ENCODE data around the gene ADM2. TPM values are rescaled to one million over a fixed set of nuclear protein-coding genes. Genes with fewer than 3 reads are reported as not detected.
A peak's percentile ranks its signal among the peaks of the same experiment; 100 is the strongest.

ADM2 gene
- polyA plus RNA-seq, 2 donors, result 2.2 to 3.6 TPM

DNA sequence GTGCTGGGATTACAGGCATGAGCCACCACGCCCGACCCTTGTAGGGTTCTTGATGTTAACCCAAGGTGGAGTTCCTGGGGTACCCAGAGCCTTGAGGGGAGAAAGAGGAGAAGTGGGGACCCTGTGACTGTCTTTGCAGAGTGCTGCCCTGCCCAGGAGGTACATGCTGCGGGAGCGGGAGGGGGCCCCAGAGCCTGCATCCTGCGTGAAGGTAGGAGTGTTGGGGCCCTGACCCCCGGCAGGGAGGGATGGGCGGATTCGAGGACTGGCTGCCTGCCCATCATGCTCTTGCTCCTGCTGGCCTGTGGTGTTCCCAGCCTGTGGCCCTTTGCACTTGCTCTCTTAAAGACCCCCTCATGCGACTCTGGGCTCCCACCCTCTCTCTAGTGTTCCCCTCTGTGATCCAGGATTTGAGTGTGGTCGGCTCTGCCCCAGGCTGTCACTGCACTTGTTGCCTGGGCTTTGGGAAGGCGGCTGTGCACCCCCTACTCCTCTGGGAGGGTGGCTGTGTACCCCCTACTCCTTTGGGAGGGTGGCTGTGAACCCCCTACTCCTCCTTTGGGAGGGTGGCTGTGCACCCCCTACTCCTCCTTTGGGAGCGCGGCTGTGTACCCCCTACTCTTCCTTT lies 39.6 kb downstream of the ADM2 start:
- Histone ChIP-seq H3K27ac (ENCODE audit: low read depth in 2 of 2, low read length in 1 of 2) (no peak overlapping the region), H3K36me3 (ENCODE audit: control insufficient read depth in 2 of 2, insufficient read depth in 2 of 2, low read length in 1 of 2) (peaks cover 23 to 64% of the 10 kb centered on the region in 2 donors), H3K4me3 (ENCODE audit: low read depth in 1 of 2, low read length in 2 of 2) (no peak overlapping the region), H3K27me3 (ENCODE audit: control insufficient read depth in 1 of 2, insufficient read depth in 2 of 2, low read length in 2 of 2) (no peaks in the 10 kb centered on the region), H3K9me3 (ENCODE audit: control insufficient read depth in 2 of 2, insufficient read depth in 1 of 2, low read depth in 1 of 2, low read length in 1 of 2) (peaks cover 0 to 2% of the 10 kb centered on the region in 2 donors), H3K4me1 (ENCODE audit: control insufficient read depth in 2 of 2, insufficient read depth in 2 of 2, low read length in 1 of 2) (peaks cover 8 to 16% of the 10 kb centered on the region in 2 donors)
- 92 to 93% methylated on average over 13 of the region's 13 CpGs for WGBS, 2 donors

DNA sequence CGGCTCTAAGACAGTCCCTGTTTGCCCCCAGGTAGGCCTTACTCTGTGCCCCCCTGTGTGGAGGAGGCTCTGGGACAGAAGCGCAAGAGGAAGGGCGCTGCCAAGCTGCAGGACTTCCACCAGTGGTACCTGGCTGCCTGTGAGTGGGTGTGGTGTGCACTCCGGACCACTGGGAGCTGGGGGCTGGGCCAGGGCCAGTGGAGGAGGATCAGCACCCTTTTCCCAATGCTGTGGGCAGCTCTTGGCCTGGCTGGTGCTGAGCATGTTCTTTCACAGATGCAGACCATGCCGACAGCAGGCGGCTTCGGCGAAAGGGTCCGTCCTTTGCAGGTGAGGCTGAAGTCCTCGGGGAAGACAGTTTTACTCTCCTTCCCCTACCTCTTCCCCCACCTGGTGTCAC lies 40.4 kb downstream of the ADM2 start:
- Histone ChIP-seq H3K9me3 (ENCODE audit: control insufficient read depth in 2 of 2, insufficient read depth in 1 of 2, low read depth in 1 of 2, low read length in 1 of 2) (peaks cover 0 to 2% of the 10 kb centered on the region in 2 donors), H3K4me3 (ENCODE audit: low read depth in 1 of 2, low read length in 2 of 2) (no peak overlapping the region), H3K36me3 (ENCODE audit: control insufficient read depth in 2 of 2, insufficient read depth in 2 of 2, low read length in 1 of 2) (peaks cover 23 to 58% of the 10 kb centered on the region in 2 donors), H3K27me3 (ENCODE audit: control insufficient read depth in 1 of 2, insufficient read depth in 2 of 2, low read length in 2 of 2) (no peaks in the 10 kb centered on the region), H3K4me1 (ENCODE audit: control insufficient read depth in 2 of 2, insufficient read depth in 2 of 2, low read length in 1 of 2) (peaks cover 10 to 18% of the 10 kb centered on the region in 2 donors), H3K27ac (ENCODE audit: low read depth in 2 of 2, low read length in 1 of 2) (no peak overlapping the region)
- 90 to 91% methylated on average over 10 of the region's 10 CpGs for WGBS, 2 donors

DNA sequence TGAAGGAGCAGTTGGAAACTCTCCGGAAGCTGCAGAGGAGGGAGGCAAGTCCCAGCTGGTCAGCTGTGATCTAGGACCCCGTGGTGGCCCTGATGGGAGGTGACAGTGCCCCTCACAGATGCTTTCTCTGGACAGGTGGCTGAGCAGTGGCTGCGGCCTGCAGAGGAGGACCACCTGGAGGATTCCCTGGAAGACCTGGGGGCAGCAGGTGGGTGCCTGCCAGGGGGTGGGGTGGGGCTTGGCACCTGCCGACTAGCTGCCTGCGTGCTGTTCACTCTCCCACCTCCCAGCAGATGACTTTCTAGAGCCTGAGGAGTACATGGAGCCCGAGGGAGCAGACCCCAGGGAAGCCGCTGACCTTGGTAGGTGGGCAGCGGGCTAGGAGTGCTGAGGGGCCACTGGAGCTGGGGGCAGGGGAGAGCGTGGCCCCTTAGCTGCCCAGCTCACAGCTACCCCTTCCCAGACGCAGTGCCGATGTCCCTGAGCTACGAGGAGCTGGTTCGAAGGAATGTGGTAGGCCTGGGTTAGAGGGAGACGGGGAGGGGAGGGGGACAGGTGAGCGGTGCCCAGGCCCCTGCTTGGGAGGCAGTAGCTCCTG lies 41.0 kb downstream of the ADM2 start:
- Histone ChIP-seq H3K9me3 (ENCODE audit: control insufficient read depth in 2 of 2, insufficient read depth in 1 of 2, low read depth in 1 of 2, low read length in 1 of 2) (peaks cover 0 to 2% of the 10 kb centered on the region in 2 donors), H3K27ac (ENCODE audit: low read depth in 2 of 2, low read length in 1 of 2) (no peak overlapping the region), H3K27me3 (ENCODE audit: control insufficient read depth in 1 of 2, insufficient read depth in 2 of 2, low read length in 2 of 2) (no peaks in the 10 kb centered on the region), H3K4me1 (ENCODE audit: control insufficient read depth in 2 of 2, insufficient read depth in 2 of 2, low read length in 1 of 2) (peaks cover 13 to 24% of the 10 kb centered on the region in 2 donors), H3K36me3 (ENCODE audit: control insufficient read depth in 2 of 2, insufficient read depth in 2 of 2, low read length in 1 of 2) (peaks cover 23 to 52% of the 10 kb centered on the region in 2 donors), H3K4me3 (ENCODE audit: low read depth in 1 of 2, low read length in 2 of 2) (no peak overlapping the region)
- 86 to 90% methylated on average over 15 of the region's 15 CpGs for whole genome bisulfite sequencing, 2 donors

DNA sequence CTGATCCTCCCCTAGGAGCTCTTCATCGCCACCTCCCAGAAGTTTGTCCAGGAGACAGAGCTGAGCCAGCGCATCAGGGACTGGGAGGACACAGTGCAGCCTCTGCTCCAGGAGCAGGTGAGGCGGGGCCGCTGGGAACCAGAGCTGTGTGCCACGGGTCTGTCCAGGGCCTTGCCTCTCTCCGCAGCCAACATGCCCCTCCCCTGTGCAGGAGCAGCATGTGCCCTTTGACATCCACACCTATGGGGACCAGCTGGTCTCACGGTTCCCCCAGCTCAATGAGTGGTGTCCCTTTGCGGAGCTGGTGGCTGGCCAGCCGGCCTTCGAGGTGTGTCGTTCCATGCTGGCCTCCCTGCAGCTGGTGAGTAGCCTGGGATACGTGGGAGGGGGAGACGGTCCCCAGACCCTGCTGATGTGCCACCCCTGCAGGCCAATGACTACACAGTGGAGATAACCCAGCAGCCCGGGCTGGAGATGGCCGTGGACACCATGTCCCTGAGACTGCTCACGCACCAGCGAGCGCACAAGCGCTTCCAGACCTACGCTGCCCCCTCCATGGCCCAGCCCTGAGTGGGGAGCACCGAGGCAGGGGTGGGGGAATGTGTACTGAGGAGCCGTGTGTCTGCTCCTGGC lies 41.6 kb downstream of the ADM2 start:
- peaks cover 23 to 47% of the 10 kb centered on the region in 2 donors for H3K36me3 ChIP-seq (ENCODE audit: control insufficient read depth in 2 of 2, insufficient read depth in 2 of 2, low read length in 1 of 2)
- H3K4me3 ChIP-seq (ENCODE audit: low read depth in 1 of 2, low read length in 2 of 2), result no peak overlapping the region
- peaks cover 13 to 26% of the 10 kb centered on the region in 2 donors for H3K4me1 ChIP-seq (ENCODE audit: control insufficient read depth in 2 of 2, insufficient read depth in 2 of 2, low read length in 1 of 2)
- no peaks in the 10 kb centered on the region for H3K27me3 ChIP-seq (ENCODE audit: control insufficient read depth in 1 of 2, insufficient read depth in 2 of 2, low read length in 2 of 2)
- peaks cover 0 to 2% of the 10 kb centered on the region in 2 donors for H3K9me3 ChIP-seq (ENCODE audit: control insufficient read depth in 2 of 2, insufficient read depth in 1 of 2, low read depth in 1 of 2, low read length in 1 of 2)
- H3K27ac ChIP-seq (ENCODE audit: low read depth in 2 of 2, low read length in 1 of 2), result peak overlapping the region in 1 of 2 donors; percentile 16
- 82 to 88% methylated on average over 22 of the region's 22 CpGs for WGBS, 2 donors

DNA sequence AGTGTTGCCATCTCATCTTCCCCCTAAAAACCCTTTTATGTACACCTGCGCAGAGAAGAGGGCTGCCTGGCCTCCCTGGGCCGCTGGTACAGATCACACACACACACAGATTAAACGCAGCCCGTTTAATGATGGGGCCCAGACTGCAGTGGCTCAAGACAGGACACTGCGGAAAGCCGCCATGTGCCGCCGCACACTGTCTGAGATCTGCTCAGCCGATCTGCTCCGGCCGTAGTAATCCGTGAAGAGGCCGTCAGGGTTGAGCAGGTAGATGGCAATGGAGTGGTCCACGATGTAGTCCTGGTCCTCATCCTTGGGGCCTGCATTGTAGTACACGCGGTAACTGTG lies 42.1 kb downstream of the ADM2 start:
- no peak overlapping the region for H3K4me3 ChIP-seq (ENCODE audit: low read depth in 1 of 2, low read length in 2 of 2)
- WGBS, 2 donors, result 89 to 91% methylated on average over 16 of the region's 16 CpGs
- peaks cover 13 to 27% of the 10 kb centered on the region in 2 donors for H3K4me1 ChIP-seq (ENCODE audit: control insufficient read depth in 2 of 2, insufficient read depth in 2 of 2, low read length in 1 of 2)
- peaks cover 0 to 2% of the 10 kb centered on the region in 2 donors for H3K9me3 ChIP-seq (ENCODE audit: control insufficient read depth in 2 of 2, insufficient read depth in 1 of 2, low read depth in 1 of 2, low read length in 1 of 2)
- peak overlapping the region in 1 of 2 donors; percentile 90 for H3K27ac ChIP-seq (ENCODE audit: low read depth in 2 of 2, low read length in 1 of 2)
- no peaks in the 10 kb centered on the region for H3K27me3 ChIP-seq (ENCODE audit: control insufficient read depth in 1 of 2, insufficient read depth in 2 of 2, low read length in 2 of 2)
- H3K36me3 ChIP-seq (ENCODE audit: control insufficient read depth in 2 of 2, insufficient read depth in 2 of 2, low read length in 1 of 2), result peaks cover 23 to 42% of the 10 kb centered on the region in 2 donors

DNA sequence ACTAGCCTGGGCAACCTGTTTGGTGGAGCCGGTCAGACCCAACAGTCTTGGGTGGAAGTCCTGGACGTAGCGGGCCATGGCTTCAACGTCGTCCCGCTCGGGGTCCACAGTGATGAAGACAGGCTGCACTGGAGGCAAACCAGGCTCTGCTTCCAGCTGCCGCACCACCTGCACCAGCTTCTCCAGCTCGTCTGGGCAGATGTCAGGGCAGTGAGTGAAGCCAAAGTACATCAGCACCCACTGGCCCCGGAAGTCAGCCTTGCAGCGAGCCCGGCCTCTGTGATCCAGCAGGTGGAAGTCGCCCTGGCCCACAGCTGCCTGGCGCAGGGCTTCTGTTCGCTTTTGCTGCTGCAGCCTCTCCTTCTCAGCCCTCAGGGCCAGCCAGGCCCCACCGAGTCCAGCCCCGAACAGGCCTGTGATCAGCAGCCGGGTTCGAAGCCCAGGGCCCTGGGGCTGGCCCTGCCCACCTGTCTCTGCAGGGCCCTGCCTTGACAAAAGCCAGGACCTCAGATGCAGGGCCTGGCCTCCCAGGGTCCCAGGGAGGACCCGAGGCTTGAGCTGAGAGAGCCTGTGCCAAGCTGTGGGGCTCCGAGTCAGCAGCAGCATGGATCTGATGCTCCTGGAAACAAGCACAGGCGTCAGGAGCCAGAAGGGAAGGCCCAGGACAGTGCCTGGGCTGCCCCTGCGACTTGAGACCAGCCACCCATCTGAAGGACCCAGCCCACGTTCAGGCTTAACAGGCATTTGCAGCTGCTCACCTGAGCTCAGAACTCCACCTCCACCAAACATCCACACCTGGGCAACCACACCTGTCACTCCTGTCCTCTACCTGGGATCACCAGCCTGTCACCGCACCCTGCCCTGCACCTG lies 42.7 kb downstream of the ADM2 start:
- Histone ChIP-seq H3K9me3 (ENCODE audit: control insufficient read depth in 2 of 2, insufficient read depth in 1 of 2, low read depth in 1 of 2, low read length in 1 of 2) (peaks cover 0 to 2% of the 10 kb centered on the region in 2 donors), H3K4me1 (ENCODE audit: control insufficient read depth in 2 of 2, insufficient read depth in 2 of 2, low read length in 1 of 2) (peaks cover 13 to 32% of the 10 kb centered on the region in 2 donors), H3K27me3 (ENCODE audit: control insufficient read depth in 1 of 2, insufficient read depth in 2 of 2, low read length in 2 of 2) (no peaks in the 10 kb centered on the region), H3K27ac (ENCODE audit: low read depth in 2 of 2, low read length in 1 of 2) (peak overlapping the region; percentile 90 to 96), H3K4me3 (ENCODE audit: low read depth in 1 of 2, low read length in 2 of 2) (peak overlapping the region; percentile 62 to 75), H3K36me3 (ENCODE audit: control insufficient read depth in 2 of 2, insufficient read depth in 2 of 2, low read length in 1 of 2) (peaks cover 19 to 36% of the 10 kb centered on the region in 2 donors)
- WGBS, 2 donors, result 66 to 69% methylated on average over 25 of the region's 25 CpGs

DNA sequence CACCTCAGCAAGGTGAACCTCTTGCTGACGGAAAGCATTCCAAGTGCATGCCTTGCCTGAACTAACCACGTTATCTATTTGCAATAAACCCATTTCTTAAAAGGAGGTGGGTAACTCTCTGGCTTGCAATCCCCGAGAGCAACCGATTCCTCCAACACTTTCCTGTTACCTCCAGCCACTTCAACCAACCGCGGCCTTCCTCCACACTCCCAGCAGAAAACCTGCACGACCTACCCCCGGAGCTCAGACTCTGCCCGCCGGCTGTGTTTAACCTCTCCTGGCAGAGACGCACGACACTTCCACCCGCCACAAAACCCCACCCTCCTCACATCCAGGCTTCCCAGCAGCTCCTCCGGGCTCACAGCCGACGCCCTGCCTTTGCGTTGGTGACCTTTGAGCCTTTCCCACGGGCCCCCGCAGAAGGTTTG lies 43.3 kb downstream of the ADM2 start:
- H3K9me3 ChIP-seq (ENCODE audit: control insufficient read depth in 2 of 2, insufficient read depth in 1 of 2, low read depth in 1 of 2, low read length in 1 of 2), result peaks cover 0 to 2% of the 10 kb centered on the region in 2 donors
- H3K4me1 ChIP-seq (ENCODE audit: control insufficient read depth in 2 of 2, insufficient read depth in 2 of 2, low read length in 1 of 2), result peaks cover 13 to 37% of the 10 kb centered on the region in 2 donors
- H3K4me3 ChIP-seq (ENCODE audit: low read depth in 1 of 2, low read length in 2 of 2), result peak overlapping the region; percentile 62 to 75
- 3 to 7% methylated on average over 19 of the region's 19 CpGs for WGBS, 2 donors
- H3K27ac ChIP-seq (ENCODE audit: low read depth in 2 of 2, low read length in 1 of 2), result peak overlapping the region; percentile 90 to 96
- peaks cover 15 to 31% of the 10 kb centered on the region in 2 donors for H3K36me3 ChIP-seq (ENCODE audit: control insufficient read depth in 2 of 2, insufficient read depth in 2 of 2, low read length in 1 of 2)
- no peaks in the 10 kb centered on the region for H3K27me3 ChIP-seq (ENCODE audit: control insufficient read depth in 1 of 2, insufficient read depth in 2 of 2, low read length in 2 of 2)

DNA sequence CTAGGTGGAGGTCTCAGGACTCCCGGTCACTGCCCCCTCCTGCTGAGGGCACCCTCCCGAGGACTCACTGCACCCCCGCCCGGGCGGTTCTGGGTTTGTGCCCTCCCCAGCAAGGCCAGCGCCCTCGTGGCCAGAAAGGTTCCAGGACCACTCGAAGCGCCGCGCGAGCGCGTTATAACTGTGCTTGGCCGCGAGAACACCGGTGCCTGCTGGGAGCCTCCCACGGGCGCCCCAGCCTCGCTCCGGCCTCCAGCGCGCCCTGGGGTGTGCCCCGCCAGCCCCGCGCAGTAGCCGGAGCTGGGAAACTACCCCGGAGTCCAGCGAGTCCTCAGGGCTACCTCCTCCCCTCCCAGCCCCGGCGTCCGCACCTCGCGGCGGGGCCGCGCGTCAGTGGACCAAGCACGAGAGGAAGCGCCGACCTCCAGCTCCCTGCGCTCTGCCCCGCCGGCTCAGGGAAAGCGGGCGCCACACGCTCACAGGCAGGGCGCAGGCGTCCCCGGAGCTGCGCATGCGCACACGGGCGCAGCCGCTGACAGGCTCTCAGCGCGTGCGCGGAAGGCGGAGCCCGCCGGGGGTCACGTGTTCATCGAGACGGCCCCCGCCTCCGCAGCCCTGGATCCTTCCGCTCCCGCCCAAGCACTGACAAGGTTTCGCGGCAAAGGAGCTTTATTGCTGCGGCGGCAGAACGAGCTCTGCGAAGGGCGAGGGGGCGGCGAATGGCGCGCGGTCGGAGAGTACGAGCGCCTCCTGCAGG lies 43.9 kb downstream of the ADM2 start, which contains the start of gene SCO2:
Gene SCO2 (minus strand): TSS at position 495 of the 754 bp plus-strand sequence. CDS start 1,187 bp downstream, outside the sequence.
- H3K36me3 ChIP-seq (ENCODE audit: control insufficient read depth in 2 of 2, insufficient read depth in 2 of 2, low read length in 1 of 2), result peaks cover 15 to 31% of the 10 kb centered on the region in 2 donors
- peaks cover 13 to 37% of the 10 kb centered on the region in 2 donors for H3K4me1 ChIP-seq (ENCODE audit: control insufficient read depth in 2 of 2, insufficient read depth in 2 of 2, low read length in 1 of 2)
- peak within 1 kb of the TSS; percentile 62 to 75 for H3K4me3 ChIP-seq (ENCODE audit: low read depth in 1 of 2, low read length in 2 of 2)
- no peaks in the 10 kb centered on the region for H3K27me3 ChIP-seq (ENCODE audit: control insufficient read depth in 1 of 2, insufficient read depth in 2 of 2, low read length in 2 of 2)
- WGBS, 2 donors, result 0 to 1% methylated on average over 67 to 84 of the region's 84 CpGs
- peaks cover 0 to 2% of the 10 kb centered on the region in 2 donors for H3K9me3 ChIP-seq (ENCODE audit: control insufficient read depth in 2 of 2, insufficient read depth in 1 of 2, low read depth in 1 of 2, low read length in 1 of 2)
- H3K27ac ChIP-seq (ENCODE audit: low read depth in 2 of 2, low read length in 1 of 2), result peak within 1 kb of the TSS; percentile 90 to 100
